NCI-H1694 treated with DMSO at 0.1 percent for 48 hours (cell line): ENCODE results near the gene MUC5AC.
"Not testable (repeated sequence)": the region's sequence is repeated elsewhere in the genome, so short reads cannot be mapped to it uniquely, and the experiment has no call there.

Experiments
- DNase-seq: peaks from one replicate; lab custom pipeline; 2025; lab: John Stamatoyannopoulos, UW

Gene MUC5AC

DNA sequence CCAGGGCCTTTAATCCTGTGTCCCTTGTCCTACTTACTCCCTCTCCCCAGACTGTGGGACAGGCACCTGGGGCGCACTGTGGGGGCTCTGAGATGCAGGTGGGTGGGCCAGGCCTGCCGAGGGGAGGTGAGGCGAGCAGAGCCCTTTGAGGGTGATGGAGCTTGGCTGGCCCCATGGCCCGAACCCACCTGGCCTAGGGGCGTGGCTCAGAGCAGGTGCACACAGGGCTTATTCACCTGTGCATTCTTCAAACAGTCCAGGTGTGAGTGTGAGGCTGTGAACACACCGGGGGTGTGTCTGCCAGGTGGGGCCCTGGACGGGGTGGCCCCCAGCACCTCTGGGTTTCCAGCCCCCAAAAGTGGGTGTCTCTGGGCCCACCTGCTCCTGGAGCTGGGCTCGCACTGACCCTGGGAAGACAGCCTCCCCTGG lies 9.0 kb upstream of the MUC5AC start:
- no peak for DNase-seq

DNA sequence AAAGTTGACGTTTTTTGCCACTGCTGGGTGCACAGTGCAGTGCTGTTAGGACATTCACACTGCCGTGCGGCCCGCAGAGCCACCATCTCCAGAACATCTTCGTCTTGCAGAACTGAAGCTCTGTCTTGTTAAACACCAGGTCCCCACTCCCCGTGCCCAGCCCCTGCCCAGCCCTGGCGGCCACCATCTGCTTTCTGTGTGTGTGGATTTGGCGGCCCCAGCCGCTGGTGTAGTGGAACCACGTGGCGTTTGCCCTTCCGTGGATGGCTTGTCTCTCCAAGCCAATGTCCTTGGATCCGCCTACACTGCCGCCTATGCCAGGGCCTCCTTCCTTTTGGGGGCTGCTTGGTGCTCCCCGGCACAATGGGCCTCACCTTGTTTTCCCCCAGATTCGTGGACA lies 8.2 kb upstream of the MUC5AC start:
- DNase-seq: no peak

DNA sequence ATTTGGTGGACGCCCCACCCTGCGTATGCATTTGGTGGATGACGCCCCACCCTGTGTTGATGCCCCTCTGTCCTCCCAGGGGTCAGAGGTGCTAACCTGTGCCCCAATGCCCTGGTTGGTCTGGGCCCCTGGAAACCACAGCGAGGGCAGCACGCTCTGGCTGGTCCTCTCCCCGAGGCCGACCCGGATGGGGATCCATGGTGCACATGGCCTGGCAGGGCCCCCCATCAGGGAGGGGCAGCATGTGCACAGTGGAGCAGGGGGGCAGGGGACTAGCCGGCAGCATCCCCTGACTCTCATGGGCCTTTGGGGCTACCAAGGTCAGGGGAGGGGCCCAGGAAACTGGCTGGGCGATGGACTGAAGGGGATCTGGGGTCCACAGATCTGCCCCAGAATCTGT lies 7.6 kb upstream of the MUC5AC start:
- no peak for DNase-seq

DNA sequence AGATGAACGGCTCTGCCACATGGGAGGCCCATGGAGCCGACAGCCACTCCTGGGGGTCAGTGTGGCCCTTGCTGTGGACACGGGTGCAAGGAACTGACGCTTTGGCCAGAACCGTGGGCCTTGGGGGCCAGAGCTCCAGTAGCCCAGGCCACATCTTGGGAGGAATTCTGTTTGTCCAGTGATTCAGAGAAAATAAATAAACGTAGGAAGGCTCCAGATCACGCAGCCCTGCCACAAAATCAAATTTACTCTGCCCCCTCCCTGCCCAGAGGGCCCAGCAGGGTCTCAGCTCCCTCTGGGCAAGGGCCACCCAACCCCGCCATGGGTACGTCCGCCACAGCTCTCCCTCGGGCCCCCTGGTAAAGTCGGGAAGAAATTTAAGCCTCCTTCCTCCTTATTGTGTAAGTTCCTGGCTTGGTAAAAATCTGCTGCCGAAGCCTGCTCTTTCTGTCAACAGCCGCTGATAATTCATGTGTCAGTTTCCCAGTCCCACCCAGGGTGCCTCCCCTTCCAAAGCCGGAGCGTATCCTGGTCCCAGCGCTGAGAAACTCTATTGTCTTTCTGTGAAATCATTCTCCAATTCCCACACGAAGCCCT lies 6.9 kb upstream of the MUC5AC start:
- no peak for DNase-seq

DNA sequence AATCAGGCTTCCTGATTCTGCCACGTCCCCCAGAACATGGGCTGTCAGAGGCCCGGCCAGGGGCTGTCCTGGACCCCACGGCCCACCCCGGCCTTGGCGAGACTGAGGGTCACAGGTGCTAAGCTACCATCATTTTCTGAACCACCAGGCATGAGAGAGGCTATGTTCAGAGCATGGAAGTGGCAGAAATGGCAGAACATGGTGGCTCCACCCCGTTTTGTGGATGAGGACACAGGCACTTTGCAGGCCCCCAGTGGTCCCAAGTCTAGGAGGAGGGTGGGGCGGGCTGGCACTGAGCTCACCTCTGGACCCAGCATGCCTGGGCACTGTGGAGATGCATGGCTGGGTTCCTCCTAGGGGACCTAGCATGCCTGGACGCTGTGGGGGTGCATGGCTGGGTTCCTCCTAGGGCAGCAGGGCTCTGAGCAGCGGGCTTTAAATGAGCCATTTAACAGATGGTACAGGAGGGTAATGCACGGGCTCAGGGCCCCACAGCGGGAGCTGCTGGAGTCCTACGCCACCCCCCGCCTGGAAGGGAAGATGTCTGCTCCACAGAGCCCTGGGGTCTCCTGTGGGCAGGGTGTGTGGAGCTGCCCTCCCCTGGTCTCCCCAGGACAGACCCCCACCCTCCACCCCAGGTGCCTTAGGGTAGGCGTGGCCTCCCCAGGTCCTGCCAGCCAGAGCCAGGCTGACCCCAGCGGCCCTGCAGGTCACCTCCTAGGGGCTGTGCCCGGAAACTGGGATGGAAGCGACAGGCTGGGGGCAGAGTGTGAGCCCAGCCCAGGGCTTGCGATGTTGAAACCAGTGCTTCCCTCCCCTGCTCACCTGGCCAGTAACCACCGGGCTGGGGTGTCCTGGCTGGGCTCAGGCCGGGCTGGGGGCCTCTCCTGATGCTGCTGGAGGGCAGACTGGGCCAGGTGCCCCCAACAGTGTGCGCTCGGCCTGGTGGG lies 6.1 kb upstream of the MUC5AC start:
- no peak for DNase-seq

DNA sequence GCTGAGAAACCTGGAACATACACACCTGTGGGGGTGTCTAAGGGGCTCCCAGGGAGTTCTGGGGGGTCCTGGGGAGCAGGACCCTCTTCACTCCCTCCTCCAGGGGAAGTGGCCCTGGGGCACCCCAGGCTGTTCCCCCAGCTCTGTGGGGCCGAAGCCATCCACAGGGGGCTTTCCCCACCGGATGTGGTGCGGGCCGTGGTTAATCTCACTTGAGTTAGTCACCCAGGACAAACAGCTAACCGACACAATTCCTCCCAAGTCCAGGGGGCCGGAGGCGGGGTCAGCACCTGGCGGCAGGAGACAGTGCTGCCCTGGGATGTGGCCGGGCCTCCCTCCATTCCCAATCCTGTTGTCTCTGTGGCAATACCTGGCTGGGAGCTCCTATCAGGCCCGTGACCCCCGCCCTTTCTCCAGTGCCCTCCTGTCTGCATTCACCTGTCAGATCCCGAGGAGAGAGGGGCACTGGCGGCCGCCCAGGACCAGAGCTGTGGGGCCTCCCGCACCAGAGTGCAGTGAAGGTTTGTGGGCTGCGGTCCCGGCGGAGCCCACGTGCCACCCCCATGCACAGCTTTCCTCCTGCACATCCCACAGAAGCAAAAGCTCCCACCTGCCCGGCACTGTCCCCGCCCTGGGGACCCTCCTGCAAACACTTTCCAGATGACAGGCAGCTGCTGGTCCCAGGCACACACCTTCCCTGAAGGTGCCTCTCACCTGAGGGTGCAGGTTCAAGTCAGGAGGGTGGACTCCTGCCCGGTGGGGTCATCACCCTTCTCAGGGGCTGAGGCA lies 5.2 kb upstream of the MUC5AC start:
- no peak for DNase-seq

DNA sequence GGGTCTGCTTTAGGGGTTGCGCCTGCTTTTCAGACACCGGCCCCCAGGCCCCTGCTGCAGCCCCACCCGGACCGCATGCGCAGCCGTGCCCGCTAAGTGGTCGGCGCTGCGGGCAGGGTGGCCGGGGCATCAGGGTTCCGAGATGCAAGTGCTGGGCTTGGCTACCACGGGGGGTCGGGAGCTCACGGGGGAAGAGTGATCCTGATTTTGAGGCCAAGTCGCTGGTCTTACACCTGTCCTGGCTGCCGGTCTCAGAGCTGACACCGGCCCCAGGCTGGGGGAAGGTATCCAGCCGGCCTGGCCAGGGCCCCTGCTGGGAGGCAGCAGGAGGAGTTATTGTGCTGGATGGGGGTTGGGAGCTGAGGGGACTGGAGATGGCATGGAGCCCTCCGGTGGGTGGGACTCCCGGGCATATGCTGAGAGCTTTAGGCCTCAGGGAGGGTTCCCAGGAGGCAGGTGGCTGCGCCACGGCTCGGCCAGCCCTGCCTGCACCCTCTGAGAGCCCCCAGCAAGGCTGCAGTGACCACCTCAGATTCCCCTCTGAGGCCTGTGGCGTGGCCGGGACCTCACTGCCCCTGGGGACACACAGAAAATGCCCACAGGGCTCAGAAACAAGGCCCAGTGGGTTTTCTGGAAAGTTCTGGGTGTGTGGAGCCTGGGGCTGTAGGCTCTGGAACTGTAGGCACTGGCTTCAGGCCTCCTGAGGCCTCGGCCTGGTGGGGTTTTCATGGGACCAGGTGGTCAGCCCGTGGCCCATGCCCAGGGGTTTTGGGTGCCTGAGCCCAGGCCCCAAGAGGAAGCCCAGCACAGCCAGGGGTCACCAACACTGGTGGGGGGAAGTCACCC lies 4.4 kb upstream of the MUC5AC start:
- no peak for DNase-seq

DNA sequence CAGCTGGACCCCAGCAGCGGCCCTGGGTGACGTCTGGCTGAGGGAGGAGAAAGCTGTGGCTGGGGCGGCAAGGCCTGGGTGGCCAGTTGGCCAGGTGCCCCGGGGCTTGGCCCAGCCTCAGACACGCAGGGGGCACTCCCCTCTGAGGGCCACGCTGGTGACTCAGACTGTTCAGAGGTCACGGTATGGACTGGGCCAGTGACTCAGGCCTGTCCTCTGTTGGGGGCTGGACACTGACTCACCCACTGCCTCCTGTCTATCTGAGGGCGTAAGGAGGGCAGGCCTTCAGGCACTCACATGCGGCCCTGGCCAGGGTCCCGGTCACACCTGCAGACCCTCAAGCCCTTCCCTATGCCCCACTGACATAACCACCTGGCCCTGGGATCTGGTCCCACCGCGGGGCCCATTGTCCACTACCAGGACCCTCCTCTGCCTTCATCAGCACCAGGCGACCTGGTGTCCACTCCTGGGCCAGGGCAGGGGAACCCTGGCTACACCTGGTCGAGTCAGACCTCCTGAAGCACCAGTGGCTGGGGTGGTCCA lies 3.7 kb upstream of the MUC5AC start:
- DNase-seq: no peak

DNA sequence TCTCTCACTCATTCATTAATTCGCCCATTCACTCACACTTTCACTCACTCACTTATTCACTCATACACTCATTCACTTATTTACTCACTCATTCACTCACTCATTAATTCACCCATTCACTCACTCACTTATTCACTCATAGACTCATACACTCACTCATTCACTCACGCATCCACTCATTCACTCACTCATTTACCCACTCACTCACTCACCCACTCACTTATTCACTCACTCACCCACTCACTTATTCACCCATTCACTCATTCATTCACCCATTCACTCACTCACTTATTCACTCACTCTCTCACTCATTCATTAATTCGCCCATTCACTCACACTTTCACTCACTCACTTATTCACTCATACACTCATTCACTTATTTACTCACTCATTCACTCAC lies 3.1 kb upstream of the MUC5AC start:
- not testable (repeated sequence) for DNase-seq

DNA sequence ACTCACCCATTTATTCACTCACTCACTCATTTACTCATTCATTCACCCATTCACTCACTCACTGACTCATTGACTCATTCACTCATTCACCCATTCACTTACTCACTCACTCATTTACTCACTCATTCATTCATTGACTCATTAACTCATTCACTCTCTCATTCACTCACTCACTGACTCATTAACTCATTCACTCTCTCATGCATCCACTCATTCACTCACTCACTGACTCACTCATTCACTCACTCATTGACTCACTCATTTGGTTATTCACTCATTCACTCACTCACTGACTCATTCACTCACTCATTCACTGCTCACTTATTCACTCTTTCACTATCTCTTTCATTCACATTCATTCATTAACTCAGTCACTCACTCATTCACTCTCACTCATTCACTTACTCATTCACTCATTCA lies 2.5 kb upstream of the MUC5AC start:
- DNase-seq: no peak

DNA sequence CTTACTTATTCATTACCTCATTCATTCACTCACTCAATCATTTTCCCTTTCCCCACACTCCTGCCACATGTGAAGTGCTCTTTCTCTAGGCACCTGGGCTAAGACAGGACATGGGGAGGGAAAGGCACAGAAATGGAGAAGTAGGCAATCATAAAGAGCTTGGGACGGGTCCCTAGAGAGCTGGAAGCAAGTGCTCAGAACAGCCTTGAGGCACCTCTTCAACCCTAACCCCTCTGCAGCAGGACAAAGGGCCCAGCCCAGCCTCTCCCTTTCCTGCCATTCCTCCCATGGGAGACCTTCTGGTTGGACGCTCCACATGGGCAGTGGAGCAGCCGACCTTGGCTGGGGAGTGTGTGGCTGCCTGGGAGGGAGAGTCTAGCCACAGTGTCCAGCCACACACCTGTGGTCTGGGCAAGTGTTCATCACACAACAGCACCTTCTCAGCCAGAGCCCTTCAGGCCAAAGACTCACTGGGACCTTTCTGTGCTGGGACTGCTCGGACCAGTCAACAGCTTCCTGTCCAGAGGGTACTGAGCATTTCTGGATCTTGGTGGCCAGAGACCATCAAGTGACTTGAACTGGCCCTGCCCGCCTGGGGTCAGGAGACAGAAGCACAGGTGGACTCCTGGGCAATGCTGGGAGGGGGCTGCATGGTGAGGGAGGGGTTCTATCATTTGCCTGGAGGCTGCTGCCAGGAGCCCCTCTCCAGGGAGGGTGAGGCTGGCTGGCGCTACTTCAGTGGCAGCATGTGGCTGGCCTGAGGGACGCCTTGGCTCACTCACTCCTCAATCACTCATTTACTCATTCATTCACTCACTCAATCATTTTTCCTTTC lies 1.0 kb upstream of the MUC5AC start:
- DNase-seq: no peak

DNA sequence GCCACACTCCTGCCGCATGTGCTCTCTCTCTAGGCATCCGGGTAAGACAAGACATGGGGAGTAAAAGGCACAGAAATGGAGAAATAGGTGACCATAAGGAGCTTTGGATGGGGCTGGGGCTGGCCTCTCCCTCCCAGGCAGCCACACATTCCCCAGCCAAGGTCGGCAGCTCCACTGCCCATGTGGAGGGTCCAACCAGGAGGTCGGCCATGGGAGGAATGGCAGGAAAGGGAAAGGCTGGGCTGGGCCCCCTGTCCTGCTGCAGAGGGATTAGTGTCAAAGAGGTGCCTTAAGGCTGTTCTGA lies 460 bp upstream of the MUC5AC start:
- DNase-seq: no peak

DNA sequence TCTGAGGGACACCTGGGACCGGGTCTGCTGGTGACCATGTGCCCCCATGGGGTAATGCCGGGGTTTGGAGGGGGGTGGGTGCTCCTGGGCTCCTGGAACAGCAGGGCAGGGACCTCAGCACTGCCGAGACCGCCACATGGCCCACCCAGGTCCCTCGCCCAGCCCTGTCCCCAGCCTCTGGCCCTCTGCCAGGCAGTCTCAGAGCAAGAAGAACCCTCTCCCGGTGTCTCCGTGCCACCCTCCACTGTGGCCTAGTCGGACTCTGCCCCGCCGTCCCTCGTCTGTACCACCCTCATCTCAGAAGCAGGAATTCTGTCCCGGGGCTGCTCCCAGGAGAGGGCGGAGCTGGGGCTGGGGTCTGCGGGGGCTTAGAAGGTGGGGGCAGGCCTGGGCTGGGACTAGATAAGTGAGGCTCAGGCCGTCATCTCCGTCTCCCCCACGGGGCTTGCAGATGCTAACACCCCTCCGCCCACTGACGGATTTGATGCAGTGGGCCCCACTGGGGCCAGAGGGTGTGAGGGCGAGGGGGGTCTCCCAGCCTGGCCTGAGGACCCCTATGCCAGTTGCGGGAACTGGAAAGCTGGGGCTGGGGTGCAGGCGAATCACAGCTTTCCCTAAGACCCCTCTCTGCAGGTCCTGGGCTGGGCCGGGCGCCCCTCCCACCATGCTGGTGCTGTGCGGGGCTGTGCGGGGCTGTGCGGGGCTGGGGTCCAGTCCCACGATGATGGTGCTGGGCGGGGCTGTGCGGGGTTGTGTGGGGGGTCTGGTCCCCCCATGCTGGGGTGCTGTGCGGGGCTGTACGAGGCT lies 1.1 kb downstream of the MUC5AC start:
- no peak for DNase-seq

DNA sequence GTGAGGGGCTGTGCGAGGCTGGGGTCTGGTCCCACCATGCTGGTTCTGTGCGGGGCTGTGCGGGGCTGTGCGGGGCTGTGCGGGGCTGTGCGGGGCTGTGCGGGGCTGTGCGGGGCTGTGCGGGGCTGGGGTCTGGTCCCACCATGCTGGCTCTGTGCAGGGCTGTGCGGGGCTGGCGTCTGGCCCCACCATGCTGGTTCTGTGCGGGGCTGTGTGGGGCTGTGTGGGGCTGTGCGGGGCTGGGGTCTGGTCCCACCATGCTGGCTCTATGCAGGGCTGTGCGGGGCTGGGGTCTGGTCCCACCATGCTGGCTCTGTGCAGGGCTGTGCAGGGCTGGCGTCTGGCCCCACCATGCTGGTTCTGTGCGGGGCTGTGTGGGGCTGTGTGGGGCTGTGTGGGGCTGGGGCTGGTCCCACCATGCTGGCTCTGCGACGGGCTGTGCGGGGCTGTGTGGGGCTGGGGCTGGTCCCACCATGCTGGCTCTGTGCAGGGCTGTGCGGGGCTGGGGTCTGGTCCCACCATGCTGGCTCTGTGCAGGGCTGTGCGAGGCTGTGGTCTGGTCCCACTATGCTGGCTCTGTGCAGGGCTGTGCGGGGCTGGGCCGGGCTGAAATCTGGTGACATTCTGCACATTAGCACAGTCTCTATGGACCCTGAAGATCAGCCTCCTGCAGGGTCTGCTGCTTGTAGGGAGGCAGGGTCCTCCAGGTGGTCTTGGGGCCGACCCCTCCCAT lies 1.9 kb downstream of the MUC5AC start:
- DNase-seq: not testable (repeated sequence)

DNA sequence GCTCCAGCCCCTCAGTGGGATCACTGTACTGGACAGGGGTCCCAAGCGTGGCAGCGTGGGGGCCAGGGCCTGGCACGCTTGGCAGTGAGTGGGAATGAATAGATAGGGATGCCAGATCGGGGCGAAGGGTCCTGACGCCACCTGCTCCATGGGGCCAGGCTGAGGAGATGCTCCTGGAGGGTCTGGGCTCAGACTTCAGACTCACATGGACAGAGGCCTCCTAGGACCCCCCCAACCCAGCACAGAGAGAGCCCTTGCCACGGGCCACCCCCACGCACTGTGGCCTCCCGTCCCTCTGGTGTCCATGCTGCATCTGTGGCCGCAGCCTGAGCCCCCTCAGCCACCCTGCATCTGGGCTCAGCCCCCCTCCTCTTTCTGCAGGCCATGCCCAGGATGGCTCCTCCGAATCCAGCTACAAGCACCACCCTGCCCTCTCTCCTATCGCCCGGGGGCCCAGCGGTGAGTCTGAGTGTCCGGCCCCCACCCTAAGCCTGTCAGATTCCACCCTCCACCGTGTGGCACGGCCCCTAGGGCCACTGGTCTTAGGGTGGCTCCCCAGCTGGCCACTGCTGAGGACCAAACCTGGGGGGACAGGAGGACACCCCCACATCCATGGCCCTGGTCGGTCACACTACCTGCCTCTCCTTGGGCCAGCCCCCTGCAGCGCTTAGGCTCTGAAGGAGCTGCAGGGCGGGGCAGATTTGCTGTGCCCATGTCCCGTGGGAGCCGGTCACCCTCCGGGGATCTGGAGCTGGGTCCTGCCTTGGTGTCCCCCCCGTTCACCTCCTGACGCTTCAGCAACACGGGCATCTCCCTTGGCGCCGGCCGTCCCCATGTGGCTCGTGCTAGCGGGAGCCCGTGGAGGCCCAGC lies 2.7 kb downstream of the MUC5AC start:
- DNase-seq: no peak

DNA sequence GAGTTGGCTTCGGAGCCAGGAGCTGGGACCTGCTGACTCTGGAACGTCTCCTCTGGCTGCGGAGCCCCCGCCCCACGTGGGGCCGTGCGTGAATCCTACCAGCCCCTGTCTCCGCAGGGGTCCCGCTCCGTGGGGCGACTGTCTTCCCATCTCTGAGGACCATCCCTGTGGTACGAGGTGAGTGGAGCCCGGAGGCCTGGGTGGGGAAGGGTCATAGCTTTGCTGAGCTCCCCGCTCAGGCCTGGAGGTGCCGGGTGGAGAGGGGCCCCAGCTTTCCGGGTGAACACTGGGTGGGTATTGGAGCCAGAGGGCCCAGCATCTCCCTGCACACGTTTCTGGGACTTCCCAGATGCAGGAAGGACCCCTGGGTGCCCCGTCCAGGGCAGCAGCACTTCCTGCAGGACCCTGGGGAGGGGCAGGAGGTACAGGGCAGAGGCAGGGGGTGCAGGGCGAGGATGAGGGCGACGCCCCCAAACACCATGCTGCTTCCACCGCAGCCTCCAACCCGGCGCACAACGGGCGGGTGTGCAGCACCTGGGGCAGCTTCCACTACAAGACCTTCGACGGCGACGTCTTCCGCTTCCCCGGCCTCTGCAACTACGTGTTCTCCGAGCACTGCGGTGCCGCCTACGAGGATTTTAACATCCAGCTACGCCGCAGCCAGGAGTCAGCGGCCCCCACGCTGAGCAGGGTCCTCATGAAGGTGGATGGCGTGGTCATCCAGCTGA lies 3.8 kb downstream of the MUC5AC start:
- DNase-seq: no peak

DNA sequence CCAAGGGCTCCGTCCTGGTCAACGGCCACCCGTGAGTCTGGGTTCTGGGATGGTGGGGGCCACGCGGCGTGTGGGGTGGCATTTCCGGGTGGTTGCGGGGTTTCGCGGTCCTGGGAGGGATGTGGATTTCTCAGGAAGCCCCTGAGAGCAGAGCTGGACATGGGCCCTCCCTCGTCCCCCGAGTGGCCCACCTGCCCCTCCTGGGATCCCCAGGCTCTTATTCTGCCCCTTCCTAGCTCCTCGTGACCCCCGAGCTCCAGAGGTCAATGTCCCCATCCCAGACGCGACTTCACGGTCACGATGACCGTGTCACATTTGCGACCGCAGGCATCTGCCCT lies 4.4 kb downstream of the MUC5AC start:
- no peak for DNase-seq
